Fibroblast of the aortic adventitia (primary cell): ENCODE results near the gene TNS2. TPM values are rescaled to one million over a fixed set of nuclear protein-coding genes. Genes with fewer than 3 reads are reported as not detected.

ENCODE experiments used
- DNase-seq: peaks from one replicate; pipeline ENCODE4 v3.0.0-alpha.2; 2010; ENCODE audit warnings: low read depth
- H3K4me3 ChIP-seq: 2 replicates; pipeline ENCODE4 v1.5.1; 2011; ENCODE audit warnings: low read depth, mild to moderate bottlenecking, control low read depth, low read length, moderate library complexity
- CTCF ChIP-seq: IDR thresholded peaks from 2 replicates; pipeline ENCODE4 v1.5.1; 2011; ENCODE audit warnings: mild to moderate bottlenecking, low read length, control low read depth, inconsistent platforms; ENCODE audit not compliant: insufficient read depth
- total RNA-seq: library from RNA; depleted of rRNA; stranded (reverse); fragments of >200 nt; gene quantifications from 2 replicates; pipeline ENCODE4 v1.2.3, GENCODE V29; 2012; ENCODE audit warnings: low replicate concordance

TNS2 gene
- total RNA-seq, 1 donor, result 77.4 TPM

- no peak overlapping the region for H3K4me3 ChIP-seq
- no peak for TF ChIP-seq CTCF
- no peak for DNase-seq
These were observed 21.1 kb downstream of the TNS2 start for GRCh38 chr12:53070877-53071492.

GRCh38 chr12:53071591-53072551 is 22.0 kb downstream of the TNS2 start:
- DNase-seq, result peak; percentile 86
- TF ChIP-seq CTCF, result peak; percentile 29
- H3K4me3 ChIP-seq, result no peak overlapping the region

GRCh38 chr12:53073881-53074280 is 24.0 kb downstream of the TNS2 start:
- no peak overlapping the region for H3K4me3 ChIP-seq
- TF ChIP-seq CTCF, result no peak
- DNase-seq, result no peak

GRCh38 chr12:53074283-53074998 is 24.6 kb downstream of the TNS2 start:
- no peak overlapping the region for H3K4me3 ChIP-seq
- DNase-seq, result no peak
- no peak for TF ChIP-seq CTCF

GRCh38 chr12:53074999-53075370 is 25.1 kb downstream of the TNS2 start:
- no peak for TF ChIP-seq CTCF
- H3K4me3 ChIP-seq, result no peak overlapping the region
- DNase-seq, result no peak

GRCh38 chr12:53076461-53076860 is 26.6 kb downstream of the TNS2 start:
- no peak for TF ChIP-seq CTCF
- DNase-seq, result no peak
- no peak overlapping the region for H3K4me3 ChIP-seq
